ENCODE results near the gene NEK2.

NEK2 gene

GRCh38 chr1:211676761-211677160, 1.3 kb upstream of the NEK2 start:
- no peak for DNase-seq (ENCODE audit: low spot score)
- TF ChIP-seq, protein P1, sequence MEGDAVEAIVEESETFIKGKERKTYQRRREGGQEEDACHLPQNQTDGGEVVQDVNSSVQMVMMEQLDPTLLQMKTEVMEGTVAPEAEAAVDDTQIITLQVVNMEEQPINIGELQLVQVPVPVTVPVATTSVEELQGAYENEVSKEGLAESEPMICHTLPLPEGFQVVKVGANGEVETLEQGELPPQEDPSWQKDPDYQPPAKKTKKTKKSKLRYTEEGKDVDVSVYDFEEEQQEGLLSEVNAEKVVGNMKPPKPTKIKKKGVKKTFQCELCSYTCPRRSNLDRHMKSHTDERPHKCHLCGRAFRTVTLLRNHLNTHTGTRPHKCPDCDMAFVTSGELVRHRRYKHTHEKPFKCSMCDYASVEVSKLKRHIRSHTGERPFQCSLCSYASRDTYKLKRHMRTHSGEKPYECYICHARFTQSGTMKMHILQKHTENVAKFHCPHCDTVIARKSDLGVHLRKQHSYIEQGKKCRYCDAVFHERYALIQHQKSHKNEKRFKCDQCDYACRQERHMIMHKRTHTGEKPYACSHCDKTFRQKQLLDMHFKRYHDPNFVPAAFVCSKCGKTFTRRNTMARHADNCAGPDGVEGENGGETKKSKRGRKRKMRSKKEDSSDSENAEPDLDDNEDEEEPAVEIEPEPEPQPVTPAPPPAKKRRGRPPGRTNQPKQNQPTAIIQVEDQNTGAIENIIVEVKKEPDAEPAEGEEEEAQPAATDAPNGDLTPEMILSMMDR (IDR thresholded peaks at IDR 0.05; ENCODE audit: borderline replicate concordance, control extremely low read depth, extremely low read depth, insufficient read depth, missing control alignments) = no peak
- in situ Hi-C loops (cut with MboI; ENCODE audit: low sequenced_read_pairs, unreplicated experiment) = loop anchor here (25.0 kb wide), 2 partner anchors 611 to 686 kb away; partner anchors contain the start of gene PPP2R5A

DNA sequence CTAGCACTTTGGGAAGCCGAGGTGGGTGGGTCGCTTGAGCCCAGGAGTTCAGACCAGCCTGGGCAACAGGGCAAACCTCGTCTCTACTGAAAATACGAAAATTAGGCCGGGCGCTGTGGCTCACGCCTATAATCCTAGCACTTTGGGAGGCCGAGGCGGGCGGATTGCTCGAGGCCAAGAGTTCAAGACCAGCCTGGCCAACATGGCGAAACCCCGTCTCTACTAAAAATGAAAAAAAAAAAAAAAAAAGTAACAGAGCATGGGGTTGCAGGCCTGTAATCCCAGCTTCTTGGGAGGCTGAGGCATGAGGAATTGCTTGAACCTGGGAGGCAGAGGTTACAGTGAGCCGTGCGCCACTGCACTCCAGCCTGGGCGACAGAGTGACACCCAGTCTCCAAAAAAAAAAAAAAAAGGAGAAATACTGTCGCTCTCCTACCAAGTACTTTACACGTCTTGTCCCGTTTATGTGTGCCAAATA, 724 bp upstream of the NEK2 start:
- in situ Hi-C loops (cut with MboI; ENCODE audit: low sequenced_read_pairs, unreplicated experiment) = loop anchor here (25.0 kb wide), 2 partner anchors 611 to 686 kb away; partner anchors contain the start of gene PPP2R5A
- TF ChIP-seq, protein P1 (IDR thresholded peaks at IDR 0.05; ENCODE audit: borderline replicate concordance, control extremely low read depth, extremely low read depth, insufficient read depth, missing control alignments) = no peak
- no peak for DNase-seq (ENCODE audit: low spot score)

GRCh38 chr1:211667065-211667617, 8.3 kb downstream of the NEK2 start:
- in situ Hi-C loops (cut with MboI; ENCODE audit: low sequenced_read_pairs, unreplicated experiment) = no loop called here
- DNase-seq (ENCODE audit: low spot score) = no peak

DNA sequence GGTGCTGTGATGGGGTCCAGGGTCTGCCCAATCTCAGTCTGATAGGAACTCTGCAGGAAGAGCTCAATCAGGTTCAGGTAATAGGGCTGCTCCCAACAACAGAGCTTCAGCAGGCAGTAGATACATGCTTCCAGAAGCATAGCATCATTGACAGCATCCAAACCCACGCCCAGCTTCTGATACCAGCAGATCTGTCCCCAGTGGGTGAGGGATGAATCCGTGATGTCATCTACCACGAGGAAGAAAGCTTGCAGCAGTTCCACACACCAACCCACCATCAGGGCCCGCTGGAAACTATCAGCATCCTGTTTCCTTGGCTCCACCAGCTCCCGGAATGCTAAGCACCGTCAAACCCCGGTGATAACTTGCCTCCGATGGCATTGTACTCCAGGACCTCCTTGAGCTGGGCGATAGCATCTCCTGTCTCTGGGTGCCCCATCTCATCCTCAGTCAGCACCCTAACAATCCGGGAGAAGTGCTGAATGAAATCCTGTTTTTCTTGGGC, 14.7 kb downstream of the NEK2 start:
- TF ChIP-seq, protein P1 (IDR thresholded peaks at IDR 0.05; ENCODE audit: borderline replicate concordance, control extremely low read depth, extremely low read depth, insufficient read depth, missing control alignments) = no peak
- no peak for DNase-seq (ENCODE audit: low spot score)
- in situ Hi-C loops (cut with MboI; ENCODE audit: low sequenced_read_pairs, unreplicated experiment) = no loop called here

More at GRCh38 chr1:211667065-211667617, 8.3 kb downstream of the NEK2 start:
- TF ChIP-seq, protein P1 (IDR thresholded peaks at IDR 0.05; ENCODE audit: borderline replicate concordance, control extremely low read depth, extremely low read depth, insufficient read depth, missing control alignments) = no peak

GRCh38 chr1:211656728-211657127, 18.7 kb downstream of the NEK2 start:
- TF ChIP-seq, protein P1 (IDR thresholded peaks at IDR 0.05; ENCODE audit: borderline replicate concordance, control extremely low read depth, extremely low read depth, insufficient read depth, missing control alignments) = no peak
- in situ Hi-C loops (cut with MboI; ENCODE audit: low sequenced_read_pairs, unreplicated experiment) = loop anchor here (10.0 kb wide), 2 partner anchors 142 to 332 kb away; partner anchors contain the start of gene TRAF5
- DNase-seq (ENCODE audit: low spot score) = no peak

- peak; percentile 81 for DNase-seq (ENCODE audit: low spot score)
- TF ChIP-seq, protein P1 (IDR thresholded peaks at IDR 0.05; ENCODE audit: borderline replicate concordance, control extremely low read depth, extremely low read depth, insufficient read depth, missing control alignments) = peak; percentile 89
- in situ Hi-C loops (cut with MboI; ENCODE audit: low sequenced_read_pairs, unreplicated experiment) = loop anchor here (10.0 kb wide), 2 partner anchors 140 to 330 kb away; partner anchors contain the start of gene TRAF5
Measured at GRCh38 chr1:211654838-211655787, 20.3 kb downstream of the NEK2 start.

All from GM13976 (cell line).